Measurements from ENCODE around the gene CCDC191. TPM values are rescaled to one million over a fixed set of nuclear protein-coding genes. Genes with fewer than 3 reads are reported as not detected.

The CCDC191 gene
- polyA plus RNA-seq, 2 of the 4 experiments (the other 2 are of a cell fraction), result 2.5 to 5.0 TPM

- CTCF ChIA-PET, result interaction anchor here (1.2 to 2.0 kb wide), 2 partner anchors 15 to 20 kb away, joined by 3 to 6 read pairs; no protein-coding TSS in a partner anchor
These were observed 128.8 kb downstream of the CCDC191 start for GRCh38 chr3:113927556-113927955.

GRCh38 chr3:113914646-113915045, 141.7 kb downstream of the CCDC191 start:
- POLR2A ChIA-PET, result interaction anchor here (0.6 to 0.8 kb wide), 2 partner anchors 70 to 112 kb away, joined by 4 to 5 read pairs; no protein-coding TSS in a partner anchor
- DNase-seq (ENCODE audit: low read depth in 1 of 2, low spot score in 1 of 2), result no peak
- no peak overlapping the region for H3K4me2 ChIP-seq
- no peak for ATAC-seq
- no peaks in the 10 kb centered on the region for H3K4me1 ChIP-seq
- 19% methylated on average over 2 of the region's 2 CpGs for whole genome bisulfite sequencing (ENCODE audit: missing lambda C conversion rate)
- CTCF ChIA-PET, result interaction anchor here (2.2 kb wide), 2 partner anchors 71 to 77 kb away, joined by 21 to 34 read pairs; partner anchors contain the start of gene GRAMD1C
- H3K27ac ChIP-seq, result no peak overlapping the region
- no peak for FAIRE-seq
- TF ChIP-seq FOSL2 (IDR thresholded peaks at IDR 0.05) (no peak), FOSL2 (CRISPR knock-in tag; IDR thresholded peaks at IDR 0.05) (no peak), ZC3H11A (IDR thresholded peaks at IDR 0.05) (no peak), NFE2L2 (conservative IDR thresholded peaks at IDR 0.05; ENCODE audit: low read length) (no peak), KDM1A (IDR thresholded peaks at IDR 0.05; ENCODE audit: low read depth) (no peak), TFCP2L1 (CRISPR knock-in tag; IDR thresholded peaks at IDR 0.05) (no peak), RARB (CRISPR knock-in tag; IDR thresholded peaks at IDR 0.05) (no peak), RCOR1 (IDR thresholded peaks at IDR 0.05; ENCODE audit: low read depth, low read length) (no peak)
- H3K4me3 ChIP-seq, result no peak overlapping the region
- no peaks in the 10 kb centered on the region for H3K9me3 ChIP-seq

More at GRCh38 chr3:113927556-113927955, 128.8 kb downstream of the CCDC191 start:
- no peak for FAIRE-seq
- H3K9me3 ChIP-seq, result peaks cover 21% of the 10 kb centered on the region
- TF ChIP-seq BHLHE40 (IDR thresholded peaks at IDR 0.05; ENCODE audit: low read depth, low read length) (no peak), JUNB (IDR thresholded peaks at IDR 0.05) (no peak), HMGXB4 (CRISPR knock-in tag; IDR thresholded peaks at IDR 0.05; ENCODE audit: borderline replicate concordance) (no peak), MAFK (IDR thresholded peaks at IDR 0.05; ENCODE audit: partially characterized antibody) (no peak), RARB (CRISPR knock-in tag; IDR thresholded peaks at IDR 0.05) (no peak), RFX5 (IDR thresholded peaks at IDR 0.05) (no peak), RNF2 (IDR thresholded peaks at IDR 0.05; ENCODE audit: borderline replicate concordance, low read depth) (no peak), HOXA7 (CRISPR knock-in tag; IDR thresholded peaks at IDR 0.05) (no peak), CHD4 (IDR thresholded peaks at IDR 0.05; ENCODE audit: borderline replicate concordance) (no peak), NPAS2 (CRISPR knock-in tag; IDR thresholded peaks at IDR 0.05; ENCODE audit: borderline replicate concordance) (no peak), NFE2L2 (conservative IDR thresholded peaks at IDR 0.05; ENCODE audit: low read length) (no peak), FOXS1 (CRISPR knock-in tag; IDR thresholded peaks at IDR 0.05) (no peak), EHF (CRISPR knock-in tag; IDR thresholded peaks at IDR 0.05) (no peak), REST (IDR thresholded peaks at IDR 0.05) (no peak), MYC (IDR thresholded peaks at IDR 0.05; ENCODE audit: borderline replicate concordance, low read length) (no peak), POLR2AphosphoS2 (conservative IDR thresholded peaks at IDR 0.05; ENCODE audit: low read length) (no peak), ZSCAN20 (CRISPR knock-in tag; IDR thresholded peaks at IDR 0.05) (no peak)
- TF ChIP-seq, protein P1, sequence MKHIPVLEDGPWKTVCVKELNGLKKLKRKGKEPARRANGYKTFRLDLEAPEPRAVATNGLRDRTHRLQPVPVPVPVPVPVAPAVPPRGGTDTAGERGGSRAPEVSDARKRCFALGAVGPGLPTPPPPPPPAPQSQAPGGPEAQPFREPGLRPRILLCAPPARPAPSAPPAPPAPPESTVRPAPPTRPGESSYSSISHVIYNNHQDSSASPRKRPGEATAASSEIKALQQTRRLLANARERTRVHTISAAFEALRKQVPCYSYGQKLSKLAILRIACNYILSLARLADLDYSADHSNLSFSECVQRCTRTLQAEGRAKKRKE (CRISPR knock-in tag; IDR thresholded peaks at IDR 0.05; ENCODE audit: low read depth), result no peak
- TF ChIP-seq, protein P2, sequence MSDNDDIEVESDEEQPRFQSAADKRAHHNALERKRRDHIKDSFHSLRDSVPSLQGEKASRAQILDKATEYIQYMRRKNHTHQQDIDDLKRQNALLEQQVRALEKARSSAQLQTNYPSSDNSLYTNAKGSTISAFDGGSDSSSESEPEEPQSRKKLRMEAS (IDR thresholded peaks at IDR 0.05), result no peak
- WGBS (ENCODE audit: missing lambda C conversion rate), result 53% methylated on average over 4 of the region's 5 CpGs
- no peak overlapping the region for H3K27ac ChIP-seq
- POLR2A ChIA-PET, result no interaction called here
- H3K4me3 ChIP-seq, result no peak overlapping the region
- H3K4me2 ChIP-seq, result no peak overlapping the region
- ATAC-seq, result no peak
- no peak for DNase-seq (ENCODE audit: low read depth in 1 of 2, low spot score in 1 of 2)
- H3K4me1 ChIP-seq, result no peaks in the 10 kb centered on the region

Measured in A549 (cell line).